ENCODE data around the gene PIEZO2.

DNA sequence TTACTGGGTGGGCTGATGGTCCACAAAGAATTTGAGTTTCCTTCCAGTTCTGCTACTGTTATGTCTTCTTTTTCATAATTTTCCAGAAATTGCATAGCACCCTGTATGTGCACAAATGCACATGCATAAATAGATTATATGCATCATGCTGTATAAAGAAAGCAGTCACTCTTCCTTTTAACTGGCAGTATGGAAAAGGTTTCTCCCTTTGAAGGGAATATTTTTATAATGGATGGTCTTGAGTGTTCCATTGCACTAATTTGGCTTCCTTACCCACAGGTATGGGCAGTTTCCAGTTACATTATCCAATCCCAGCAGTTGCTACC, 469.1 kb downstream of the PIEZO2 start:
- TF ChIP-seq, protein P1, sequence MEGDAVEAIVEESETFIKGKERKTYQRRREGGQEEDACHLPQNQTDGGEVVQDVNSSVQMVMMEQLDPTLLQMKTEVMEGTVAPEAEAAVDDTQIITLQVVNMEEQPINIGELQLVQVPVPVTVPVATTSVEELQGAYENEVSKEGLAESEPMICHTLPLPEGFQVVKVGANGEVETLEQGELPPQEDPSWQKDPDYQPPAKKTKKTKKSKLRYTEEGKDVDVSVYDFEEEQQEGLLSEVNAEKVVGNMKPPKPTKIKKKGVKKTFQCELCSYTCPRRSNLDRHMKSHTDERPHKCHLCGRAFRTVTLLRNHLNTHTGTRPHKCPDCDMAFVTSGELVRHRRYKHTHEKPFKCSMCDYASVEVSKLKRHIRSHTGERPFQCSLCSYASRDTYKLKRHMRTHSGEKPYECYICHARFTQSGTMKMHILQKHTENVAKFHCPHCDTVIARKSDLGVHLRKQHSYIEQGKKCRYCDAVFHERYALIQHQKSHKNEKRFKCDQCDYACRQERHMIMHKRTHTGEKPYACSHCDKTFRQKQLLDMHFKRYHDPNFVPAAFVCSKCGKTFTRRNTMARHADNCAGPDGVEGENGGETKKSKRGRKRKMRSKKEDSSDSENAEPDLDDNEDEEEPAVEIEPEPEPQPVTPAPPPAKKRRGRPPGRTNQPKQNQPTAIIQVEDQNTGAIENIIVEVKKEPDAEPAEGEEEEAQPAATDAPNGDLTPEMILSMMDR (IDR thresholded peaks at IDR 0.05; ENCODE audit: low read depth, low read length, poor library complexity, severe bottlenecking) = no peak
- TF ChIP-seq EZH2phosphoT487 (IDR thresholded peaks at IDR 0.05; ENCODE audit: borderline replicate concordance, low read length) = no peak

Data from DOHH2 (cell line).